EL (cell line): ENCODE measurements around the gene LRRC34.

Experiments
- DNase-seq: peaks from one replicate; pipeline ENCODE4 v3.0.0-alpha.2; 2016

Gene LRRC34

DNA sequence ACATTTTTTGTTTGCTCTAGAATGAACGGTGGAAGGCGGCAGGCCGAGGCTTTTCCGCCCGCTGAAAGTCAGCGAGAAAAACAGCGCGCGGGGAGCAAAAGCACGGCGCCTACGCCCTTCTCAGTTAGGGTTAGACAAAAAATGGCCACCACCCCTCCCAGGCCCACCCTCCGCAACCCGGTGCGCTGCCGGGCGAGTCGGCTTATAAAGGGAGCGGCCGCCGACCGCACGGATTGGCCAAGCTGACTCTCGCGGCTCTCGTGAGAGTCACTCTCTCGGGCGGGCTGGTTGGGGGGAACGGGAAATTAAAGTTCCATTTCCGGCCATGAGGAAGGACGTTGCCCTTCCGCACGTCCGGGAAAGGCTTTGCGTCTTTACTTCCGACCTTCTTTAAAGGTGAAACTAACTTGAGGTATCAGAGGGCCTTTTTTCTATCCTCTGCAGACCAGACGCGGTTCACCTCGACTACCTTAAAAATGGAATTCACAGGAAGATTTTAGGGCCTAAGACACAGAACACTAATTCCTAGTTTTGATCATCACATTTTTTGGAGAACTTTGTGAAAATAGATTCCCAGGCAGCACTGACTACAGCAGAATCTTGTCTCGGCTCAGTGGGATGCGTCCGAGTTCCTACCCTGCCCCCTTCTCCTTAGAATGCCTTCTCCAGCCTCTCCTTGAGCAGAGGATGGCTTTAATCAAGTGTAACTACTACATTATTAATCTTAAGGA lies 47.7 kb downstream of the LRRC34 start, which contains the start of gene TERC:
TSS of gene TERC (minus strand) at position 179 of the 731 bp plus-strand sequence.
- peak; percentile 94 for DNase-seq

DNA sequence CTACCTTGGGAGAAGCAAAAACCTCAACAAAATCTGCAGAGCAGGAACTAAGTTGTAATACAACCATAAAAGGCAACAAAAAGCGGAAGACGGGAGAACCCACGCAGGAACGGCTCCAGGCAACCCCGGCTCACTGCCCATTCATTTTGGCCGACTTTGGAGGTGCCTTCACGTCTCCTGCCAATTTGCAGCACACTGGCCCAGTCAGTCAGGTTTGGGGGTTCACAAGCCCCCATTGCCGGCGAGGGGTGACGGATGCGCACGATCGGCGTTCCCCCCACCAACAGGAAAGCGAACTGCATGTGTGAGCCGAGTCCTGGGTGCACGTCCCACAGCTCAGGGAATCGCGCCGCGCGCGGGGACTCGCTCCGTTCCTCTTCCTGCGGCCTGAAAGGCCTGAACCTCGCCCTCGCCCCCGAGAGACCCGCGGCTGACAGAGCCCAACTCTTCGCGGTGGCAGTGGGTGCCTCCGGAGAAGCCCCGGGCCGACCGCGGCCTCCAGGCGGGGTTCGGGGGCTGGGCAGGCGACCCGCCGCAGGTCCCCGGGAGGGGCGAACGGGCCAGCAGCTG lies 48.3 kb downstream of the LRRC34 start:
- peak; percentile 55 for DNase-seq

DNA sequence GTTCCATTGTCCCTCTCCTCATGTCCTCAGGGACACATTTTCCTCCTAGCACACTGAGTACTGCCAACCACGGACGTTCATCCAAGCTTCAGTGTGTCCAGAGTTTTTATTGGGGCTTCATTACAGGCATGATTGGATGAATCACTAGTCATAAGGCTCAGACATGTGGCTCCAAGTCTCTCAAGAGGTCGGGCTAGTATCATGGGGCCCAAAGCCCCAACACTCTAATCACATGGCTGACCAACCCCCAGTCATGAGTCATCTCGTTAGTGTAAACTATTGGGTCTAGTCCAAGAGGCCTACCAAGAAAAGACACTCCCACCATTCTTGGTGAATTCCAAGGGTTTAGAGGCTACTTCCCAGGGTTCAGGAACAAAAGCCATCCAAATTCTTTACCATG lies 52.2 kb downstream of the LRRC34 start:
- DNase-seq = peak; percentile 82

- DNase-seq = peak; percentile 84
Measured at GRCh38 chr3:169759256-169759655, 53.4 kb downstream of the LRRC34 start.

- no peak for DNase-seq
Measured at GRCh38 chr3:169758359-169758994, 54.2 kb downstream of the LRRC34 start.

- no peak for DNase-seq
Measured at GRCh38 chr3:169755488-169755887, 57.2 kb downstream of the LRRC34 start.

GRCh38 chr3:169754711-169755110 lies 58.0 kb downstream of the LRRC34 start:
- DNase-seq = no peak

GRCh38 chr3:169751875-169752274 lies 60.8 kb downstream of the LRRC34 start:
- DNase-seq = no peak

DNA sequence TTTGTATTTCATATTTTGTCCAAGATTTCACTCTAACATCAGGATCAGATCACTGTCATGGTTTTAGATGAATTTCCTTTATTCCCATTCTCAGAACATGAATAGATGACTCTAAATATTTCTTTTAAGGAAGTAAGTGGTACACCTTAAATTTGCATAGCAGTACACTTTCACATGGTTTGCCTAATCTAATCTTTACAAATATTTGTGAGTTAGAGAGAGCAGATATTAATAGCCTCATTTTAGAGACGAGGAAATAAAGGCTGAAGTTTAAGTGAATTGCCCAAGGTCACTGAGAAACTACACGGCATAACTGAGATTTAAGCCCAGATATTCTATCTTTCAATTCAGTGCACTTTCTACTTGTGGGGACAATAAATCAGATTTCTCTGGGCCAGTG lies 62.0 kb downstream of the LRRC34 start:
- no peak for DNase-seq

DNA sequence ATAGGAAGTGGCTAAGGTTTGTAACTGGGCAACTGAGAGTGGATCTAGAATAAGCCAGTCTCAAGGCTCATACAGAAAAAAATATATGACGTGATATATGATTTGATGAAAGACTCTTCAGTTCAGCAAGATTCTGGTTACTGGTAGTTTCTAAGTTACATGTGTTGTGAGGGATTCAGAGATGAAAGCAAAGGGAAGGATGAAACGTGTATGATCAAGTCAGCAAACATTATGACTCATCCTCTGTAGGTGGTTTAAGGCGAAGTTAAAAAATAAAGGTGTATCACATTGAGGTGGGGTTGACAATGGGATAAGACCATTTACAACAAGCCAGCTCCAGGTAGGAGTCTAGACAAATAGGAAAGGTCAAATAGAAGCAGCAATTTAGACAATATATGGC lies 64.0 kb downstream of the LRRC34 start:
- no peak for DNase-seq

- no peak for DNase-seq
Measured at GRCh38 chr3:169746924-169747323, 65.8 kb downstream of the LRRC34 start.

- no peak for DNase-seq
Measured at GRCh38 chr3:169744366-169745054, 68.2 kb downstream of the LRRC34 start.
